ENCODE measurements around the gene MIX23. TPM values are rescaled to one million over a fixed set of nuclear protein-coding genes. Genes with fewer than 3 reads are reported as not detected.

Gene MIX23
- total RNA-seq, 4 donors from 2014 or later: 14.1 to 20.1 (median 18.9) TPM; not detected in 1

DNA sequence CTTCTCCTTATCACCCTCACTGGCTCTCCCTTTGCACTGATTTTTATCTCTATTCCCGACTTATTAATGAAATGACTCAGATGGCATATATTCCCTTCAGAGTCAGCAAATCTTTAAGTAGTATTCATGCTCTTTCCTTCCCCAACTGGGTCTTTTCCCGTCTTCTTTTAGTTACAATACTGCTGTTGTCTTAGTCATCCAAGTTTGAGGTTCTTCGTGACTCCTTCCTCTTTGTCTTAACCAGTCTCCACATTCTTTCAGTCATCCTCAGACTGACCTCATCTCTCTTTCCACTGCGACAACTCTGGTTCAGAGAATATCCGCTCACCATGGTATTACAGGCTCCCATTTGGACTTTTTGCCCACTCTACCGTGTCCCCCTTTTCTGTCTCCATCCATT, 20.5 kb upstream of the MIX23 start:
- no peaks in the 10 kb centered on the region for H3K36me3 ChIP-seq
- TF ChIP-seq, protein P1, sequence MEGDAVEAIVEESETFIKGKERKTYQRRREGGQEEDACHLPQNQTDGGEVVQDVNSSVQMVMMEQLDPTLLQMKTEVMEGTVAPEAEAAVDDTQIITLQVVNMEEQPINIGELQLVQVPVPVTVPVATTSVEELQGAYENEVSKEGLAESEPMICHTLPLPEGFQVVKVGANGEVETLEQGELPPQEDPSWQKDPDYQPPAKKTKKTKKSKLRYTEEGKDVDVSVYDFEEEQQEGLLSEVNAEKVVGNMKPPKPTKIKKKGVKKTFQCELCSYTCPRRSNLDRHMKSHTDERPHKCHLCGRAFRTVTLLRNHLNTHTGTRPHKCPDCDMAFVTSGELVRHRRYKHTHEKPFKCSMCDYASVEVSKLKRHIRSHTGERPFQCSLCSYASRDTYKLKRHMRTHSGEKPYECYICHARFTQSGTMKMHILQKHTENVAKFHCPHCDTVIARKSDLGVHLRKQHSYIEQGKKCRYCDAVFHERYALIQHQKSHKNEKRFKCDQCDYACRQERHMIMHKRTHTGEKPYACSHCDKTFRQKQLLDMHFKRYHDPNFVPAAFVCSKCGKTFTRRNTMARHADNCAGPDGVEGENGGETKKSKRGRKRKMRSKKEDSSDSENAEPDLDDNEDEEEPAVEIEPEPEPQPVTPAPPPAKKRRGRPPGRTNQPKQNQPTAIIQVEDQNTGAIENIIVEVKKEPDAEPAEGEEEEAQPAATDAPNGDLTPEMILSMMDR (IDR thresholded peaks at IDR 0.05): no peak
- TF ChIP-seq POLR2A (IDR thresholded peaks at IDR 0.05): no peak
- no peaks in the 10 kb centered on the region for H3K27me3 ChIP-seq
- H3K9me3 ChIP-seq: no peaks in the 10 kb centered on the region
- no peaks in the 10 kb centered on the region for H3K4me1 ChIP-seq
- no peak for DNase-seq
- intact Hi-C loops (cut with DNase I; ENCODE audit: low total_unique reads): no loop called here
- no peak overlapping the region for H3K4me3 ChIP-seq
- no peak overlapping the region for H3K27ac ChIP-seq

DNA sequence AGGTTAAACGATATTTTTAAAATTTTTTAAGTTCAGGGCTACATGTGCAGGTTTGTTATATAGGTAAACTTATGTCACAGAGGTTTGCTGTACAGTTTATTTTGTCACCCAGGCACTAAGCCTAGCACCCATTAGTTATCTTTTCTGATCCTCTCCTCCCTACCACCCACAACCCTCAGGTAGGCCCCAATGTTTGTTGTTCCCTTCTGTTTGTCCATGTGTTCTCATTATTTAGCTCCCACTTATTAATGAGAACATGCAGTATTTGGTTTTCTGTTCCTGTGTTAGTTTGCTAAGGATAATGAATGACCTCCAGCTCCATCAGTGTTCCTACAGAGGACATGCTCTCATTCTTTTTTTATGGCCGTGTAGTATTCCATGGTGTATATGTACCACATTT, 15.9 kb upstream of the MIX23 start:
- intact Hi-C loops (cut with DNase I; ENCODE audit: low total_unique reads): no loop called here
- Histone ChIP-seq H3K27ac (no peak overlapping the region), H3K27me3 (no peaks in the 10 kb centered on the region), H3K4me1 (no peaks in the 10 kb centered on the region), H3K4me3 (no peak overlapping the region), H3K36me3 (no peaks in the 10 kb centered on the region), H3K9me3 (no peaks in the 10 kb centered on the region)
- no peak for DNase-seq
- TF ChIP-seq POLR2A (IDR thresholded peaks at IDR 0.05): no peak
- TF ChIP-seq, protein P1 (IDR thresholded peaks at IDR 0.05): no peak

DNA sequence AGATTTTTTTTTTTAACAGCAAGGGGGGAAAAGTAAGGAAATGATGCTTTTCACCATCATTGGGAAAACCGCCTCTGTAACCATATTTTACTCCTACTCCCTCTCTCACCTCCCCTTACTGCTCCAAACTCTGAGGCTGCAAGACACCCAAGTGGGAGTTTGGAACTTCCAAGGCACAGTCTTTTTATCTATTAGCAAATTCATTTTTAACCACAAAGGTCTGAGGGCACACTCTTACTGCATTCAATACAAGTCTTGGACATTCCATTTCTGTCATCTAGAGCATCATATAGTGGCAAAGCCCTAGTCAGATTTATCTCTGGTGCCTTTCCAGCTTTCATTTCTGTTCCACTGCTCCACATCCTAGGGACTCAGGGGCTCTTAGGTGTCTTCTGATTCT, 14.2 kb upstream of the MIX23 start:
- H3K27me3 ChIP-seq: no peaks in the 10 kb centered on the region

GRCh38 chr3:122396511-122396910, 13.5 kb upstream of the MIX23 start:
- no peaks in the 10 kb centered on the region for H3K27me3 ChIP-seq
- intact Hi-C loops (cut with DNase I; ENCODE audit: low total_unique reads): no loop called here
- TF ChIP-seq, protein P1 (IDR thresholded peaks at IDR 0.05): no peak
- no peak for TF ChIP-seq POLR2A (IDR thresholded peaks at IDR 0.05)
- H3K36me3 ChIP-seq: no peaks in the 10 kb centered on the region
- H3K4me3 ChIP-seq: no peak overlapping the region
- DNase-seq: no peak
- H3K4me1 ChIP-seq: no peaks in the 10 kb centered on the region
- no peak overlapping the region for H3K27ac ChIP-seq
- H3K9me3 ChIP-seq: no peaks in the 10 kb centered on the region

More for the DNA sequence above, 14.2 kb upstream of the MIX23 start:
- no peak for DNase-seq
- Histone ChIP-seq H3K9me3 (no peaks in the 10 kb centered on the region), H3K36me3 (no peaks in the 10 kb centered on the region), H3K4me3 (no peak overlapping the region), H3K27ac (no peak overlapping the region), H3K4me1 (no peaks in the 10 kb centered on the region)
- TF ChIP-seq POLR2A (IDR thresholded peaks at IDR 0.05): no peak
- TF ChIP-seq, protein P1 (IDR thresholded peaks at IDR 0.05): no peak
- intact Hi-C loops (cut with DNase I; ENCODE audit: low total_unique reads): no loop called here

DNA sequence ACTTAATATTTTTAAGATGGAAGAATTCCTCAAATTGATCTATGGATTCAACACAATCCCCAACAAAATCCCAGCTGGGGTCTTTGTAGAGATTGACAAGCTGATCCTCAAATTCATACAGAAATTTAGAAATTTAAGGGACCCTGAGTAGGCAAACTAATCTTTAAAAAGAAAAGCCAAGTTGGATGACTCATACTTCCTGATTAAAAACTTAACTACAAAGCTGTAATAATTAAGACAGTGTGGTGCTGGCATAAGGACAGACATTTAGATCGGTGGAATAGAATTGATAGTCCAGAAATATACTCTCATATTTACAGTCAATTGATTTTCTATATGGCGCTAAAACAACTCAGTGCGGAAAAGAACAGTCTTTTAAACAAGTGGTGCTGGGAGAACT, 12.6 kb upstream of the MIX23 start:
- Histone ChIP-seq H3K36me3 (no peaks in the 10 kb centered on the region), H3K27me3 (no peaks in the 10 kb centered on the region), H3K4me3 (no peak overlapping the region), H3K9me3 (no peaks in the 10 kb centered on the region), H3K4me1 (no peaks in the 10 kb centered on the region), H3K27ac (no peak overlapping the region)
- TF ChIP-seq POLR2A (IDR thresholded peaks at IDR 0.05): no peak
- TF ChIP-seq, protein P1 (IDR thresholded peaks at IDR 0.05): no peak
- intact Hi-C loops (cut with DNase I; ENCODE audit: low total_unique reads): no loop called here
- DNase-seq: no peak
